Stimulated activated CD8-positive, alpha-beta memory T cell treated with anti-CD3 and anti-CD28 coated beads, Interleukin-2, amount 100 ng/mL, for 1 hour (primary cell): ENCODE measurements around the gene BBS2.

ENCODE experiments used
- DNase-seq, 2 donors: peaks; one replicate each; pipeline ENCODE4 v3.0.0-alpha.2; 2020; ENCODE audit warnings: low read depth in 2 of 2

BBS2 gene

DNA sequence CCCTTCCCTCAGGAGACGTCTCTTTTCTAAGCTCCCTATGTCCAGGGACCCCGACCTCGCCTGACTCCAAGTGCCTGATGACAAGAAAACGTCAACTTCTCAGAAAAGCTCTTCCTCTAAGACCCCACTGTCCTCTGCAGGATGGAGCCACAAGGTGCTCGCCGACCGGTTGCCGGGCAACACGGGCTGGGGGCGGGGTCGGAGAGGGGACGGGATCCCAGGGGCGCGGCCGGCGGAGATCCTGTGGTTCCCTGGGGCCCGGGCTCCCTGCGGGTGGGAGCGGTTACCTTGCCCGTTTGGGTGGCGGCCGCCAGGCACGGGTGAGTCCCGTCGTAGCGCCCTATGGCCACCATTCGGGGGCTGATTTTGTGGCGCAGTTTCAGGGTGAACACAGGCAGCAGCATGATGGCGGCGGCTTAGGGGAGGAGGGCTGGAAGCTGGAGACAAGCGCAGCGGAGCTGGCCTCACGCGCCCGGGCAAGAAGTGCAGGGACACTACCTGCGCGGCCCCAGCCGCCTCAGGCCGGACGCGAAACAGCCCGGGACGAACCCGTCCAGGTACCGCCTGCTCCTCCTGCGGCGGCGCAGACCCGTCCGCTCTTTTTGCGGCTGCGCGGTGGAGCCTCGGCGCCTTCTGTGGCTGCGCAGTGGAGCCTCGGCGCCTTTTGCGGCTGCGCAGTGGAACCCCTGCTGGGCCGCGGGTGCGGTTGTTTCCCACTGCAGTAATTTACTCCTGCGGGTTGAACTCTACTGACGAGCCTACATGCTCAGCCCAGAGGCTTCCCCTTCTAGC lies at the start of gene BBS2:
Gene BBS2, minus strand, starts transcription at position 566 of the 792 bp plus-strand sequence. Its CDS starts 162 bp downstream, at position 404.
- peak; percentile 84 for DNase-seq

DNA sequence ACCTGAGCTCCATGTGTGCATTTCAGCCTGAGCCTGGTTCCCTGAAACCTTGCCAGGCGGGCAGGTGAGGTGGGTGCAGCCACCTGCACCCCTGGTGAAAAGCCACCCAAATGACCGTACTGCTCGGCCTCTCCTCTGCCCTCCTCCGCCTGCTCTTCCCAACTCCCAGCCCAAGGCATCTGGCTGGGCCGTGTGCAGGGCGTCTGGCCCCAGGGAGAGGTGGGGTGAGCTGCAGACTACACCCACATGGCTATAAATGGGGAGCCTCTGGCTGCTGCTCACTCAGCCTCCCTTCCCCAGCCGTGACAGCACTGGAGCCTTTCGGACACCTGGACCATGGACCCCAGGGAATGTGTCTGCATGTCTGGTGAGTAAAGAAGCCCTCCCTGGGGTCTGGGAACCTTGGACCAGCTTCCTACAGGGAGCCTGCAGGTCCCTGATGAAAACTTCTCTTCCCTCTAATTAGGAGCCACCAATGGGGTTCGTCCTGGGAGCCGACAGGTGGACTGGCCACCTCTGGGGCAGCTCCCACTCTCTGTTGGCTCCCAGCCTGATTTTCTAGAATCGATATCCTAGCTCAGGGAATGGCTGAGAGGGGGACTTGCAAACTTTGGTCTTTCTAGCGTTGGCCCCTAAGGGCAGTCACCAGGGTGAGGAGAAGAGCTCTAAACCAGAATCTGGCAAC lies 45.1 kb upstream of the BBS2 start, which contains the start of gene MT4:
Gene MT4, plus strand, starts transcription at position 281 of the 685 bp plus-strand sequence. Its CDS starts 56 bp downstream, at position 337.
- no peak for DNase-seq

- no peak for DNase-seq
Observed at GRCh38 chr16:56561126-56561525, 41.3 kb upstream of the BBS2 start.

- DNase-seq, result no peak
Observed at GRCh38 chr16:56560447-56560846, 40.6 kb upstream of the BBS2 start.

DNA sequence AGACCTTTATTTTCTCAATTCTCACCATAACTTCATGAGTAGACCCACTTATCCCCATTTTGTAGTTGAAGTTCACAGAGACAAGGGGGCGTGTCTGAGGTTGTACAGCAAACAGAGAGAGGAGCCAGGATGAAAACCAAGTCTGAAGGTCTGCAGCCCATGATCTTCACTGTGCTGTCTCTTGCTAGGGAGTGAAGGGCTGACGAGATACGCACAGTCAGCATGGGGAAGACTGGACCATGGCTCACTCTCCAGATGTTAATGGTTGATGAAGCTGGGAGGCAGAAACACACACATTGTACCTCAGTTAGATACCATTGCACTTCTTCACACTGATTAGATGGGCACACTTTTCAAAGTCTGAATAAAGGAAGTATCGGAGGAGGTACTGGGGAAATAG lies 39.3 kb upstream of the BBS2 start:
- DNase-seq, result no peak

- no peak for DNase-seq
Observed at GRCh38 chr16:56558024-56558747, 38.4 kb upstream of the BBS2 start.

DNA sequence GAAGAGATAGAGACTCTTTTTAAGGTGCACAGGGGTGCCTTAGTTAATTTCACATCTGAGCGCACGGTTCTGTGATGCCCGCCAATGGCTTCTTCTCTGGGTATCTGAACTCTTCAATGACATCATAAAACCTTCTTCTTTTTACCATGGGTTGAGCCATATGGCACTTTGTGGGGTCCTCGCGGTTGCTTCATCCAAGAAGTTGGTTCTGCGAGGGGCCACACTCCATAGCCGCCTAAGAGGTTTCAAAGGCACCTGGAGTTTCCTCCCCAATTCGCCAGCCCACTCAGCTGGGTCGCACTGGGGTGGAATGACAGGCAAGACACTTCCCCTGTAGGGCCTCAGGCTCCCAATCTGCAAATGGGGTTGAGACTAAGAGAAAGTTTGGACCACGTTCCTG lies 34.6 kb upstream of the BBS2 start:
- DNase-seq, result no peak

GRCh38 chr16:56551796-56552738 lies 32.2 kb upstream of the BBS2 start:
- no peak for DNase-seq

- no peak for DNase-seq
Observed at GRCh38 chr16:56549744-56550385, 30.0 kb upstream of the BBS2 start.

GRCh38 chr16:56549161-56549560 lies 29.3 kb upstream of the BBS2 start:
- DNase-seq, result no peak

- DNase-seq, result no peak
Observed at GRCh38 chr16:56547949-56548567, 28.2 kb upstream of the BBS2 start.

GRCh38 chr16:56547120-56547948 lies 27.5 kb upstream of the BBS2 start:
- no peak for DNase-seq

DNA sequence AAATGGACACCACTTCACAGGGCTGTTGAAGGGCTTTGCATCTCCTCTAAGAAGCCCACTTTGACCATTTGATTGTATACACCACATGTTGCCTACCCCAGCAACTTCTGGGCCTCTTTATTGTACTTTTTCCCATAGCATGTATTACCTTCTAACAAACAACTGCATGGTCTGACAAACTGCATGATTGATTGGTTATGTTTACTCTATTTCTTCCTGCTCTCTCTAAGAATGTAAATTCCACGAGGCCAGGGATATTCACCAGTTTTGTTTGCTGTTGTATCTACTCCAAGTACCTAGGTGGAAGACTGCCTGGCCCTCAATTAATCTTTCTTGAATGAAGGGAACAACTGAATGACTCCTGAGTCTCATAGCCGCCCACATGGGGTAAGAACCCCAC lies 22.2 kb upstream of the BBS2 start:
- no peak for DNase-seq

DNA sequence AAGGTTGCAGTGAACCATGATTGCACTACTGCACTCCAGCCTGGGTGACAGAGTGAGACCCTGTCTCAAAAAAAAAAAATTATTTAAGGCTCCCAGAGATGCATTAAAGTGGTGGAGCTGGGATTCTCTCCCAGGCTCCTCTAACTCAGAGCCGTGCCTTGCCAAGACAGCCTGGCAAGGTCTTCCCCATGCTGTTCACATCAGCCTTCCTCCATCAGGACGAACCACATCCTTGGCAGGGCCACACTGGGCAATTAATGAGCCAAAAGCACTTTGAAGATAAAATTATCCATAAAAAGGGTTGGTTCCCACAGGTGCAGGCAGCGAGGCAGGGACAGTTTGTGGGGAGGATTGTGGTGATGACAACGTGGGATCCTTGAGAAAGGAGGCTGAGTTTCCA lies 19.8 kb upstream of the BBS2 start:
- no peak for DNase-seq

DNA sequence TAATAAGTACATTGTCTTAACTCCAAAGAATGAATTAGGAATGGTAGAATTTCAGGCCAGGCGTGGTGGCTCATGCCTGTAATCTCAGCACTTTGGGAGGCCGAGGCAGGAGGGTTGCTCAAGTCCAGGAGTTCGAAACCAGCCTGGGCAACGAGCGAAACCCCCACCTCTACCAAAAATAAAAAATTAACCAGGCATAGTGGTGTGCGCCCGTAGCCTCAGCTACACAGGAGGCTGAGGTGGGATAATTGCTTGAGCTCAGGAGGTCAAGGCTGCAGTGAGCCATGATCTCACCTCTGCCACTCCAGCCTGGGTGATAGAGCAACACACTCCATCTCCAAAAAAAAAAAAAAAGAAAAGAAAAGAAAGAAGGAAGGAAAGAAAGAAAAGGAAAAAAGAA lies 18.5 kb upstream of the BBS2 start:
- no peak for DNase-seq

DNA sequence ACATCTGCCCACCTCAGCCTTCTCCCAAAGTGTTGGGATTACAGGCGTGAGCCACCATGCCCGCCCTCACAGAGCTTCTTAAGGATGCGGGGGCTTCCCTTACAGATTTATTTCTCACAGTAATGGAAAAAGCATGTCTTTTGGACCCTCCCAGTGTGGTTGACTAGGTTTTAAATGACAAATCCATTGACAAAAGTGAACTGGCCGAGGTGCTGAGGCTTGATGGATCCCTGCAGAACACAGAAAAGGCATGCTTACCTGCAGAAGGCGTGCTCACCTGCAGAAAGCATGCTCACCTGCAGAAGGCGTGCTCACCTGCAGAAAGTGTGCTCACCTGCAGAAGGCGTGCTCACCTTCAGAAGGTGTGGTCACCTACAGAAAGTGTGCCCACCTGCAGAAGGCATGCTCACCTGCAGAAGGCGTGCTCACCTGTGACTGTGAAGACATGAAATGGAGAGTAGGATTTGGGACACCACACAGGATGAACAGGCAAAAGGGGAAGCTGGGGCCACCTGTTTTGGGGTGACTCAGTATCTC lies 15.1 kb upstream of the BBS2 start:
- DNase-seq, result no peak

- DNase-seq, result no peak
Observed at GRCh38 chr16:56532714-56533113, 12.9 kb upstream of the BBS2 start.

- DNase-seq, result no peak
Observed at GRCh38 chr16:56530872-56531271, 11.0 kb upstream of the BBS2 start.

GRCh38 chr16:56525236-56525635 lies 5.4 kb upstream of the BBS2 start:
- no peak for DNase-seq
